CD14-positive monocyte (primary cell): ENCODE results near the gene TTLL8. TPM values are rescaled to one million over a fixed set of nuclear protein-coding genes. Genes with fewer than 3 reads are reported as not detected.
A peak's percentile ranks its signal among the peaks of the same experiment; 100 is the strongest.

Experiments used
- DNase-seq, 3 donors: peaks; one replicate each; pipeline ENCODE4 v3.0.0-alpha.2; 2011 to 2022
- H2AFZ ChIP-seq: 2 replicates; pipeline ENCODE4 v1.6.0; 2012; ENCODE audit warnings: mild to moderate bottlenecking, low read depth, low read length, inconsistent platforms; ENCODE audit not compliant: insufficient read depth, poor library complexity, severe bottlenecking
- H3K27ac ChIP-seq, 2 donors: 1 replicate in 1 of 2; 2 replicates in 1 of 2; pipeline ENCODE4 v1.5.1; 2012 to 2013; ENCODE audit warnings: low read length in 2 of 2, control low read depth in 1 of 2, inconsistent platforms in 1 of 2, low read depth in 1 of 2, mild to moderate bottlenecking in 1 of 2
- H3K27me3 ChIP-seq, 2 donors: one replicate each; pipeline versions ENCODE4 v1.6.0 to v1.6.1; 2011 to 2013; ENCODE audit warnings: low read length in 2 of 2; ENCODE audit not compliant: control insufficient read depth in 2 of 2, insufficient read depth in 2 of 2
- H3K36me3 ChIP-seq, 2 donors: replicated peaks in 1 of 2; 1 replicate in 1 of 2; 2 replicates in 1 of 2; pipeline versions ENCODE4 v1.5.1 to v1.6.1; 2012 to 2013; ENCODE audit warnings: low read length in 2 of 2, control low read depth in 1 of 2, inconsistent platforms in 1 of 2, mild to moderate bottlenecking in 1 of 2; ENCODE audit not compliant: insufficient read depth in 2 of 2, control insufficient read depth in 1 of 2
- H3K4me1 ChIP-seq, 2 donors: 1 replicate in 1 of 2; 2 replicates in 1 of 2; pipeline versions ENCODE4 v1.5.1 to v1.6.1; 2012 to 2013; ENCODE audit warnings: low read length in 2 of 2, control low read depth in 1 of 2, inconsistent platforms in 1 of 2, mild to moderate bottlenecking in 1 of 2, moderate library complexity in 1 of 2; ENCODE audit not compliant: insufficient read depth in 2 of 2, control insufficient read depth in 1 of 2
- H3K4me2 ChIP-seq: replicated peaks from 2 replicates; pipeline ENCODE3; 2012; ENCODE audit warnings: low read length, moderate library complexity, mild to moderate bottlenecking; ENCODE audit not compliant: poor library complexity, severe bottlenecking; ENCODE audit errors: extremely low read depth
- H3K4me3 ChIP-seq, 3 experiments: fragments of 200-600 bp in 1 of 3; sonication (generic) in 1 of 3; replicated peaks in 1 of 3; 1 replicate in 2 of 3; 2 replicates in 1 of 3; pipeline ENCODE4 v1.5.1; 2011 to 2013; ENCODE audit warnings: low read length in 3 of 3, mild to moderate bottlenecking in 3 of 3, control low read depth in 2 of 3, low read depth in 2 of 3, inconsistent platforms in 1 of 3, moderate library complexity in 1 of 3
- H3K79me2 ChIP-seq: 2 replicates; pipeline ENCODE4 v1.6.0; 2012; ENCODE audit warnings: mild to moderate bottlenecking, control low read depth, inconsistent platforms, low read length, moderate library complexity; ENCODE audit not compliant: insufficient read depth
- H3K9ac ChIP-seq: 2 replicates; pipeline ENCODE4 v1.6.0; 2017; ENCODE audit warnings: low read length, mild to moderate bottlenecking; ENCODE audit not compliant: insufficient read depth, poor library complexity, severe bottlenecking
- H3K9me3 ChIP-seq, 2 donors: replicated peaks in 1 of 2; 1 replicate in 1 of 2; 2 replicates in 1 of 2; pipeline versions ENCODE4 v1.5.1 to v1.6.1; 2012 to 2013; ENCODE audit warnings: low read length in 2 of 2, control low read depth in 1 of 2; ENCODE audit not compliant: control insufficient read depth in 1 of 2, insufficient read depth in 1 of 2
- H4K20me1 ChIP-seq: 2 replicates; pipeline ENCODE4 v1.6.0; 2012; ENCODE audit warnings: mild to moderate bottlenecking, low read length, control low read depth, moderate library complexity; ENCODE audit not compliant: insufficient read depth
- H3K27ac Mint-ChIP-seq, 7 donors: one replicate each; pipeline ENCODE4 v1.8.0; 2020; ENCODE audit warnings: mild to moderate bottlenecking in 7 of 7, mixed read lengths in 7 of 7, moderate library complexity in 6 of 7, inconsistent platforms in 2 of 7
- H3K27me3 Mint-ChIP-seq, 3 donors: one replicate each; pipeline ENCODE4 v1.8.0; 2021 to 2022; ENCODE audit warnings: low read depth in 3 of 3, mild to moderate bottlenecking in 3 of 3, mixed read lengths in 3 of 3, moderate library complexity in 3 of 3, inconsistent platforms in 1 of 3
- H3K36me3 Mint-ChIP-seq, 2 donors: one replicate each; pipeline ENCODE4 v1.8.0; 2020; ENCODE audit warnings: mixed read lengths in 2 of 2, inconsistent platforms in 1 of 2, mild to moderate bottlenecking in 1 of 2
- H3K4me1 Mint-ChIP-seq: one replicate; pipeline ENCODE4 v1.8.0; 2020; ENCODE audit warnings: mild to moderate bottlenecking, mixed read lengths
- H3K4me3 Mint-ChIP-seq, 2 donors: one replicate each; pipeline ENCODE4 v1.8.0; 2020; ENCODE audit warnings: mild to moderate bottlenecking in 2 of 2, mixed read lengths in 2 of 2, moderate library complexity in 1 of 2
- H3K9me3 Mint-ChIP-seq, 7 donors: one replicate each; pipeline ENCODE4 v1.8.0; 2020 to 2022; ENCODE audit warnings: mixed read lengths in 7 of 7, mild to moderate bottlenecking in 6 of 7, moderate library complexity in 6 of 7, inconsistent platforms in 2 of 7
- WGBS: methylation state at CpG from one replicate; pipeline ENCODE4 v1.1.5; 2013; ENCODE audit warnings: missing lambda C conversion rate; ENCODE audit not compliant: insufficient coverage; 5-methylcytosine and 5-hydroxymethylcytosine counted together
- intact Hi-C, 2 donors: fragments of 100-400 bp; cut with micrococcal nuclease; formaldehyde crosslinking; loops; one replicate each; pipeline versions ENCODE4 v1.15.0 to v1.15.1; 2023
- polyA plus RNA-seq, 3 donors: library from polyadenylated mRNA; depleted of rRNA in 1 of 3; unstranded in 2 of 3; stranded (reverse) in 1 of 3; fragments of 300-500 nt in 2 of 3; fragments of >200 nt in 1 of 3; fragmentation: Illumina TruSeq in 2 of 3; gene quantifications; 1 replicate in 2 of 3; 2 replicates in 1 of 3; pipeline ENCODE4 v1.2.3, GENCODE V29; 2012 to 2021
- TF ChIP-seq, protein P1 (sequence below): fragments of 200-600 bp; IDR thresholded peaks from one replicate; pipeline ENCODE4 v1.8.0; 2022; ENCODE audit warnings: antibody characterized with exemption, mild to moderate bottlenecking

The TTLL8 gene
- polyA plus RNA-seq, 3 donors, result not detected

DNA sequence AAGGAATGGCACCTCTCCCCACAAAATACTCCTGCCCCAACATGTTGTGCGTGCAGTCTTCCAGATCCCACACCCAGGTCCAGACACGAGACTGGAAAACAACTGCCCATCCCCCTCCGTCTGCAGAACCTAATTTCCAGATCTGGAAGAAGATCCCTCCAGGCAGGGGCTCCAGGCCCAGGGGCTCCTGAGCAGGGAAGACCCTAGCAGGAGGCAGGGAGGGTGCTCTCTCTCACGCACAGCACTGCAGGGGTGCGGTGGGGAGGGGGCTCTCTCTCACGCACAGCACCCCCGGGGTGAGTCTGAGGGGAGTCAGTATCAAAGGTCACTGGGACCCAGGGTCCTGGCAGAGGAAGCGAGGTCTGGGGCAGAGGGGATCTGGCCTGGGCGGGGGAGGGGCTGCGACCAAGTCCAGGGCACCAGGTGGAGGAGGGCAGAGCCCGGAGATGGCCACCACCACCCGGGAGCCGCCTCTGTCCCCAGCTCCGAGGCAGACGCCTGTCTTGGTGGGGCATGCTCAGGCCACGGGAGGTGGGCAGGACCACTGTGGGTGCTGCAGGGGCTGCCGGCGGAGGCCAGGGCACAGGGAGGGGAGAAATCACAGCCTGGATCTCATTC, 25.5 kb upstream of the TTLL8 start:
- peaks cover 4% of the 10 kb centered on the region for H3K4me1 Mint-ChIP-seq
- Histone ChIP-seq H3K27ac (no peak overlapping the region), H3K9ac (no peak overlapping the region), H3K9me3 (peaks cover 15% of the 10 kb centered on the region in 2 donors), H3K27me3 (no peaks in the 10 kb centered on the region), H4K20me1 (no peaks in the 10 kb centered on the region), H3K36me3 (no peaks in the 10 kb centered on the region), H3K4me1 (peaks cover 0 to 16% of the 10 kb centered on the region in 2 donors), H3K4me2 (no peak overlapping the region), H2AFZ (no peak overlapping the region), H3K79me2 (peaks cover 6% of the 10 kb centered on the region), H3K4me3 (no peak overlapping the region)
- no peak for DNase-seq
- intact Hi-C loops, result no loop called here
- TF ChIP-seq, protein P1, sequence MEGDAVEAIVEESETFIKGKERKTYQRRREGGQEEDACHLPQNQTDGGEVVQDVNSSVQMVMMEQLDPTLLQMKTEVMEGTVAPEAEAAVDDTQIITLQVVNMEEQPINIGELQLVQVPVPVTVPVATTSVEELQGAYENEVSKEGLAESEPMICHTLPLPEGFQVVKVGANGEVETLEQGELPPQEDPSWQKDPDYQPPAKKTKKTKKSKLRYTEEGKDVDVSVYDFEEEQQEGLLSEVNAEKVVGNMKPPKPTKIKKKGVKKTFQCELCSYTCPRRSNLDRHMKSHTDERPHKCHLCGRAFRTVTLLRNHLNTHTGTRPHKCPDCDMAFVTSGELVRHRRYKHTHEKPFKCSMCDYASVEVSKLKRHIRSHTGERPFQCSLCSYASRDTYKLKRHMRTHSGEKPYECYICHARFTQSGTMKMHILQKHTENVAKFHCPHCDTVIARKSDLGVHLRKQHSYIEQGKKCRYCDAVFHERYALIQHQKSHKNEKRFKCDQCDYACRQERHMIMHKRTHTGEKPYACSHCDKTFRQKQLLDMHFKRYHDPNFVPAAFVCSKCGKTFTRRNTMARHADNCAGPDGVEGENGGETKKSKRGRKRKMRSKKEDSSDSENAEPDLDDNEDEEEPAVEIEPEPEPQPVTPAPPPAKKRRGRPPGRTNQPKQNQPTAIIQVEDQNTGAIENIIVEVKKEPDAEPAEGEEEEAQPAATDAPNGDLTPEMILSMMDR, result no peak
- peaks cover 2 to 4% (median 3%) of the 10 kb centered on the region in 3 donors for H3K27me3 Mint-ChIP-seq
- H3K4me3 Mint-ChIP-seq, result peak overlapping the region in 1 of 2 donors; percentile 35
- 54% methylated on average over 14 of the region's 18 CpGs for WGBS
- peaks cover 13 to 19% of the 10 kb centered on the region in 2 donors for H3K36me3 Mint-ChIP-seq
- peaks cover 0 to 20% (median 17%) of the 10 kb centered on the region in 7 donors for H3K9me3 Mint-ChIP-seq
- H3K27ac Mint-ChIP-seq, result peak overlapping the region in 1 of 7 donors; percentile 25

DNA sequence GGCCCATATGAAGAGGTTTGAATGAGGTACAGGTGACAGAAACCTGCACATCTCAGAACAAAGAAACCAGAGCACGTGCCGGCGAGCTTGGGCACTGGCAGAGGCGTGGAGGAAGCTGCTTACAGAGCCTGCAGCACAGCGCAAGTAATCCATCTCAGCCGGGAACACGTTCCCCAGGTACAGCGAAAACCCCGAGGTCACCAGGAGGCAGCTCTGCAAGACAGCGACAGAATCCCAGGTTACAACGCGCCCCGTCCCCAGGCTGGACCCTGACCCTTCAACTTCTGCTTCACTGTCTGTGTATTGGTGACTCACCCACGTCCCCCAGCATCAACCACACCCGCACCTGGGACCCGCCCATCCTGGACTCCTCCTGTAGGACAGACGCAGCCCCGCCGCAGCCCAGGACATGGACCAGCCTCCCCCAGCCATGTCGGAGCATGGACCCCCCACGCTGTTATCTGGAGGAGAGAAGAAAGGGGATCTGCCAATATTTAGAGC, 24.9 kb upstream of the TTLL8 start:
- no peak overlapping the region for H3K4me2 ChIP-seq
- Mint-ChIP-seq H3K4me3 (no peak overlapping the region), H3K4me1 (peaks cover 4% of the 10 kb centered on the region)

More for the DNA sequence above, 24.9 kb upstream of the TTLL8 start:
- H3K27me3 ChIP-seq, result no peaks in the 10 kb centered on the region
- H3K27ac ChIP-seq, result no peak overlapping the region
- H3K27ac Mint-ChIP-seq, result peak overlapping the region in 1 of 7 donors; percentile 64
- no peaks in the 10 kb centered on the region for H4K20me1 ChIP-seq
- no peak overlapping the region for H2AFZ ChIP-seq
- peaks cover 0 to 16% (median 14%) of the 10 kb centered on the region in 7 donors for H3K9me3 Mint-ChIP-seq
- no peak overlapping the region for H3K9ac ChIP-seq
- TF ChIP-seq, protein P1, result no peak
- peaks cover 2 to 4% (median 3%) of the 10 kb centered on the region in 3 donors for H3K27me3 Mint-ChIP-seq
- peaks cover 6% of the 10 kb centered on the region for H3K79me2 ChIP-seq
- DNase-seq, result no peak
- H3K4me1 ChIP-seq, result peaks cover 0 to 16% of the 10 kb centered on the region in 2 donors
- H3K9me3 ChIP-seq, result peaks cover 14 to 15% of the 10 kb centered on the region in 2 donors
- peaks cover 15 to 19% of the 10 kb centered on the region in 2 donors for H3K36me3 Mint-ChIP-seq
- intact Hi-C loops, result no loop called here
- H3K36me3 ChIP-seq, result no peaks in the 10 kb centered on the region
- WGBS, result 95% methylated on average over 13 of the region's 21 CpGs
- H3K4me3 ChIP-seq, result no peak overlapping the region
